ENCODE measurements around the gene PDGFD.

The PDGFD gene

GRCh38 chr11:103871923-103872551, 291.9 kb downstream of the PDGFD start:
- no peak for FAIRE-seq

GRCh38 chr11:103870821-103871309, 293.1 kb downstream of the PDGFD start:
- FAIRE-seq, result no peak

GRCh38 chr11:103867481-103867880, 296.5 kb downstream of the PDGFD start:
- no peak for FAIRE-seq

GRCh38 chr11:103863497-103863896, 300.4 kb downstream of the PDGFD start:
- no peak for FAIRE-seq

GRCh38 chr11:103862802-103863174, 301.2 kb downstream of the PDGFD start:
- FAIRE-seq, result no peak

- FAIRE-seq, result no peak
Observed at GRCh38 chr11:103862094-103862801, 301.7 kb downstream of the PDGFD start.

Measured in A204.1 (cell line).